ENCODE results near the gene ARHGEF10L. TPM values are rescaled to one million over a fixed set of nuclear protein-coding genes. Genes with fewer than 3 reads are reported as not detected.

The ARHGEF10L gene
- total and polyA plus RNA-seq, 8 donors = 16.8 to 39.6 (median 21.1) TPM

- Histone ChIP-seq H3K9me3 (no peaks in the 10 kb centered on the region), H3K27ac (no peak overlapping the region), H3K36me3 (no peaks in the 10 kb centered on the region), H3K4me1 (peaks cover 0 to 6% of the 10 kb centered on the region in 2 donors), H3K4me3 (no peak overlapping the region), H3K27me3 (peaks cover 0 to 10% of the 10 kb centered on the region in 2 donors)
- ATAC-seq = no peak
- TF ChIP-seq, protein P1, sequence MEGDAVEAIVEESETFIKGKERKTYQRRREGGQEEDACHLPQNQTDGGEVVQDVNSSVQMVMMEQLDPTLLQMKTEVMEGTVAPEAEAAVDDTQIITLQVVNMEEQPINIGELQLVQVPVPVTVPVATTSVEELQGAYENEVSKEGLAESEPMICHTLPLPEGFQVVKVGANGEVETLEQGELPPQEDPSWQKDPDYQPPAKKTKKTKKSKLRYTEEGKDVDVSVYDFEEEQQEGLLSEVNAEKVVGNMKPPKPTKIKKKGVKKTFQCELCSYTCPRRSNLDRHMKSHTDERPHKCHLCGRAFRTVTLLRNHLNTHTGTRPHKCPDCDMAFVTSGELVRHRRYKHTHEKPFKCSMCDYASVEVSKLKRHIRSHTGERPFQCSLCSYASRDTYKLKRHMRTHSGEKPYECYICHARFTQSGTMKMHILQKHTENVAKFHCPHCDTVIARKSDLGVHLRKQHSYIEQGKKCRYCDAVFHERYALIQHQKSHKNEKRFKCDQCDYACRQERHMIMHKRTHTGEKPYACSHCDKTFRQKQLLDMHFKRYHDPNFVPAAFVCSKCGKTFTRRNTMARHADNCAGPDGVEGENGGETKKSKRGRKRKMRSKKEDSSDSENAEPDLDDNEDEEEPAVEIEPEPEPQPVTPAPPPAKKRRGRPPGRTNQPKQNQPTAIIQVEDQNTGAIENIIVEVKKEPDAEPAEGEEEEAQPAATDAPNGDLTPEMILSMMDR (IDR thresholded peaks at IDR 0.05) = no peak
- no peak for DNase-seq
- intact Hi-C loops (cut with DNase I) = no loop called here
Measured at GRCh38 chr1:17601643-17602382, 62.3 kb downstream of the ARHGEF10L start.

DNA sequence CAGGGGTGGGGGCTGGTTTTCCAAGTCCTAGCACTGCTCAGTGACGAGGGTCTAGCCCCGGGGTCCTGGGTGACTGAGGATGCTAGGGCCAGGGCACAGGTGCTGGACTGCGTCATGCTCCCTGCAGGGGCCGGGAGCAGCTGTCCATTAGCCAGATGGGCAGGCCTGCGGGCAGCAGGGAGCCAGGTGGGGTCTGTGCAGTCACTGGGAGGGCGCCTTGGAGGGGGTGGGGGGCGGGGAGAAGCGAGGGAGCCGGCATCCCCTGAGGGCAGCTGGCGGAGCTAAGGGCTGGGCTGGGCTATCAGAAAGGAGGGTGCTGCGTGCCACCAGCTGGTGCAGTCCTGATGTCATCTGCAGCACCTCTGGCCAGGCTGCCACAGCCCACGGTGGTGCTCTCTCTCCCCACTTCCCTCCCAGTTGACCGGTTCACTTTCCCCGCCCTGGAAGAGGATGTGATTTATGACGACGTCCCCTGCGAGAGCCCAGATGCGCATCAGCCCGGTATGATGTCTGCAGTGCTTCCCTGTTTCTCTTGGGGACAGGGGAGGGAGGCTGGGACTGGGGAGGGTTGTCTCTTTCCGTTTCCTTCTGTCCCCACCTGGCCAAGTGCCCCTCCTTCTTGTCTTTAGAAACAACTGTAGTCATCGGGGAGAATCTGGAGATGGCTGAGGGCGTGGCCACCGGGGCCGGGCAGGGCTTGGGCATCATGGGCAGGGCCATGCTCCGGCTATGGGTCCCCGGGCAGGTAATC, 63.8 kb downstream of the ARHGEF10L start:
- TF ChIP-seq, protein P1 (IDR thresholded peaks at IDR 0.05) = no peak
- no peak for DNase-seq
- Histone ChIP-seq H3K4me1 (peaks cover 0 to 6% of the 10 kb centered on the region in 2 donors), H3K27me3 (peaks cover 0 to 10% of the 10 kb centered on the region in 2 donors), H3K27ac (no peak overlapping the region), H3K4me3 (no peak overlapping the region), H3K9me3 (no peaks in the 10 kb centered on the region), H3K36me3 (no peaks in the 10 kb centered on the region)
- intact Hi-C loops (cut with DNase I) = no loop called here
- ATAC-seq = no peak

GRCh38 chr1:17605582-17606344, 66.3 kb downstream of the ARHGEF10L start:
- intact Hi-C loops (cut with DNase I) = loop anchor here in 1 of 2 donors (5.0 kb wide), 1 partner anchor 103 kb away; no protein-coding TSS in a partner anchor
- TF ChIP-seq, protein P1 (IDR thresholded peaks at IDR 0.05) = no peak
- Histone ChIP-seq H3K4me3 (no peak overlapping the region), H3K4me1 (peaks cover 0 to 6% of the 10 kb centered on the region in 2 donors), H3K27ac (no peak overlapping the region), H3K9me3 (no peaks in the 10 kb centered on the region), H3K27me3 (peaks cover 0 to 10% of the 10 kb centered on the region in 2 donors), H3K36me3 (peaks cover 0 to 3% of the 10 kb centered on the region in 2 donors)
- ATAC-seq = peak; percentile 73
- DNase-seq = peak in 2 of 4 donors; percentile 54 to 80

- TF ChIP-seq, protein P1 (IDR thresholded peaks at IDR 0.05) = peak; percentile 91 to 96
- Histone ChIP-seq H3K36me3 (peaks cover 0 to 3% of the 10 kb centered on the region in 2 donors), H3K27ac (no peak overlapping the region), H3K9me3 (no peaks in the 10 kb centered on the region), H3K27me3 (peaks cover 0 to 10% of the 10 kb centered on the region in 2 donors), H3K4me3 (no peak overlapping the region), H3K4me1 (peaks cover 0 to 6% of the 10 kb centered on the region in 2 donors)
- intact Hi-C loops (cut with DNase I) = loop anchor here in 1 of 2 donors (5.0 kb wide), 1 partner anchor 105 kb away; no protein-coding TSS in a partner anchor
- DNase-seq = peak; percentile 42 to 88 (median 68)
- ATAC-seq = peak; percentile 89
Measured at GRCh38 chr1:17606826-17607440, 67.4 kb downstream of the ARHGEF10L start.
